Measurements from ENCODE around the gene KAT2B.

KAT2B gene

DNA sequence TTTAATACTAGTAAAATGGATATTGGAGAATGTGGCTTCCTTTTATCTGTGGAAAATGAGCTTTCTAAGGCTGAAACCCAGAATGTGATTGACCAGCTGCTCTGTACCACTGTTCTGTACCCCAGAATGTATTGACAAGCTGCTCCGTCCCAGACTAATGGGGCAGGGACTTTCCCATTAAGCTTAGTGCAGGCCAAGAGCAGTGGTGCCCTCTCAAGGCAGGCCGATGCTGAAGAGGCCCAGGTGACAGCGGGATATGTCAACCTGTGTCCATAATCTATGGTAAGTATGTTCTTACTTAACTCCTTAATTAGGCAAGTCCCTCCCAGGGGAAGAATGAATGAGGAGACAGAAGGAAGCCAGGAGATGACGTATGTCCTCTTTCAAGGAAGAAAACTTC lies 114.7 kb downstream of the KAT2B start:
- TF ChIP-seq, protein P1, sequence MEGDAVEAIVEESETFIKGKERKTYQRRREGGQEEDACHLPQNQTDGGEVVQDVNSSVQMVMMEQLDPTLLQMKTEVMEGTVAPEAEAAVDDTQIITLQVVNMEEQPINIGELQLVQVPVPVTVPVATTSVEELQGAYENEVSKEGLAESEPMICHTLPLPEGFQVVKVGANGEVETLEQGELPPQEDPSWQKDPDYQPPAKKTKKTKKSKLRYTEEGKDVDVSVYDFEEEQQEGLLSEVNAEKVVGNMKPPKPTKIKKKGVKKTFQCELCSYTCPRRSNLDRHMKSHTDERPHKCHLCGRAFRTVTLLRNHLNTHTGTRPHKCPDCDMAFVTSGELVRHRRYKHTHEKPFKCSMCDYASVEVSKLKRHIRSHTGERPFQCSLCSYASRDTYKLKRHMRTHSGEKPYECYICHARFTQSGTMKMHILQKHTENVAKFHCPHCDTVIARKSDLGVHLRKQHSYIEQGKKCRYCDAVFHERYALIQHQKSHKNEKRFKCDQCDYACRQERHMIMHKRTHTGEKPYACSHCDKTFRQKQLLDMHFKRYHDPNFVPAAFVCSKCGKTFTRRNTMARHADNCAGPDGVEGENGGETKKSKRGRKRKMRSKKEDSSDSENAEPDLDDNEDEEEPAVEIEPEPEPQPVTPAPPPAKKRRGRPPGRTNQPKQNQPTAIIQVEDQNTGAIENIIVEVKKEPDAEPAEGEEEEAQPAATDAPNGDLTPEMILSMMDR (IDR thresholded peaks at IDR 0.05), result no peak
- TF ChIP-seq ZFX (IDR thresholded peaks at IDR 0.05; ENCODE audit: borderline replicate concordance), result no peak
- no peak overlapping the region for H3K27ac ChIP-seq

DNA sequence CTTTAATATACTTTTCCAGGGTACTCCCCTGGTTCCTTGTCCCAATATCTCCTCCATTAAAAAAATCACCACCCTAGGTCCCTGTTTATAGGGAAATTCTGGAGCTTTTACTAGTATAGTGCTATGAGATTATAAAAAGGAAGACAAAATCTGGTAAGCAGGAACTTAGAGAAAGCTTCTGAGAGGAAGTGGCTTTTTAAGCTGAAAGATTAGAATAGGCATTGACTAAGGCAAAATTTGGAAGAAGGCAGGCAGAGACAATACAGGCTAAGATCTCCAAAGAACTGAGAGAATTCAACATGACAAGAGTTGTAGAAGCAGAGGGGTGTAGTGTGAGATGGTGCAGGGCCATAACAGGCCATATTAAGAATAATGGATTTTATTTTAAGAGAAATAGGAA lies 120.0 kb downstream of the KAT2B start:
- TF ChIP-seq, protein P1 (IDR thresholded peaks at IDR 0.05), result no peak
- no peak for TF ChIP-seq ZFX (IDR thresholded peaks at IDR 0.05; ENCODE audit: borderline replicate concordance)
- H3K27ac ChIP-seq, result no peak overlapping the region

DNA sequence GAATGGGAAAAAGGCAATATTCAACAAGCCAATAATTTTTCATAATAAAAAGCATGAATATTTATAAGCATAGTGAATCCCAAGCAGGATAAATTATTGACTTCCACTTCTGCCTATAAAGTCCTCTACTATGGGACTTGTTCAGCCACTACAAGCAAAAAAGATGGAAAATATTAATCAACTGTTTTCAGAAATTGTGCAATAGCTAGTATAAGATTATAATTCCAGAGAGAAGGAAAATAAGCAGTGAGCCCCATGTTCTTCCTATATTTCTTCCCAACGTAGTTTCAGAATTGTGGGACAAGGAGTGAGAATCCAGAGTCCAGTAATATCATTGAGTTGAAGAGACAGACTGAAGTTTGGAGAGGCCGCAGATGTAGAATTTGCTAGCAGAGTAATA lies 121.5 kb downstream of the KAT2B start:
- H3K27ac ChIP-seq, result no peak overlapping the region
- TF ChIP-seq, protein P1 (IDR thresholded peaks at IDR 0.05), result no peak
- TF ChIP-seq ZFX (IDR thresholded peaks at IDR 0.05; ENCODE audit: borderline replicate concordance), result no peak

DNA sequence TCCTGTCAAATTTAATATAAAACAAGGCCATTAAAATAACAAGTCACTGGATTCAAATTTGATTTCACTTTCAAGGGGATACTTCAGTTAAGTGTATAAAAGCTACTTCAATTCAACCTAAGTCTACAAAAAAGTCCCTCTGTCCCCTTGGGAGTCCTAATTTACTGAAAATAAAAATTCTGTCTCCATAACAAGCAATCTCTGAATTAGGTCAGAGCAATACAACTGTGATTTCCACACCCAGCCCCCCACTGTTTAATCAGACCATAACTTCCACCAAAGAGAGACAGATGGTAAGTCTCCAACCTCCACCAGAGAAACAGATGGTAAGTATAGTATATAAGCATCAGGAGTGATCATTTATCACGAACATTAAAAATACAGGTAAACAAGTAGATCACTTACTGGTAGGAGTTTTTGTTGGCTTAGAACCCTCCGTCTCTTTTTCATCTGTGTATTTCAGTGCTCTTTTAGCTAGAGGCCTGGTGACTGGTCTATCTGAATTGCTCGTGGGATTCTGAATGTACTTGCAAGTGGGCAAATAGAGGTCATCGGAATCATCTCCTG lies 133.7 kb downstream of the KAT2B start:
- TF ChIP-seq, protein P1 (IDR thresholded peaks at IDR 0.05), result no peak
- no peak for TF ChIP-seq ZFX (IDR thresholded peaks at IDR 0.05; ENCODE audit: borderline replicate concordance)
- H3K27ac ChIP-seq, result no peak overlapping the region

DNA sequence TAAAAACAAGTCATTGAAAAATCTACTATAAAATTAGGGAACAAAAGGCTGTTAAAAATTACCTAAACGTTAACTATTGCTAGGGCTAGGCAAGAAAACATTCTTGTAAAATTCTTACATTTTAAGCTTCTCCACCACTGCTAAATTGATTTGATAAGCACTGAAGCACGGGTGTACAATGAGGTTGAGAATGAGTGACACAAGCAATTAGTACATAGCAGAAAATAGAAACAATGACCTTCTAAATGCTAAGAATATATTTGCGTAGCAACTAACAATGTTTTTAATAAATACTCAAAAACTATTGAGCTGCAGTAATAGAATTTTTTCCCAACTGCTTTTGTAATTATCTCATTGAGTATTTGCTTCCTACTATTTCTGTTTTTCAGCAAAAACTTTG lies 141.0 kb downstream of the KAT2B start:
- TF ChIP-seq, protein P1 (IDR thresholded peaks at IDR 0.05), result no peak
- no peak for TF ChIP-seq ZFX (IDR thresholded peaks at IDR 0.05; ENCODE audit: borderline replicate concordance)
- no peak overlapping the region for H3K27ac ChIP-seq

DNA sequence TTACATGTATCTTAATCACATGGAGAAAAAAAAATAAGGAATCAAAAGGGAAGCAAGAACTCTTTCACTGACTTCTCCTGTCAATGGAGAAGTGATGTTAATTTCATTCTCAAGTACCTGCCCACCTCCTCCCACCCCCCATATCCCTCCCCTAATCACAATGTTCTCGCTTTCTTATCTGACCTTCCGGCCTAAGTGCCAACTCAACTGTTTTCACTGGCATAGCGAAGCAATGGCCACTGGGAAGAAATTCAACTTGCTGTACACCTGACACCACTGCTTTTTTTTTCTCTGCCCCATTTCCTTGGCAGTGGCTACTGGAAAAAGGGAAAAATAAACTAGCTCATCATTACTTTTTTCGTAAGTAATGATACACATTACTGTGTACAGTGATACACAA lies 142.0 kb downstream of the KAT2B start:
- no peak overlapping the region for H3K27ac ChIP-seq
- TF ChIP-seq ZFX (IDR thresholded peaks at IDR 0.05; ENCODE audit: borderline replicate concordance), result no peak
- TF ChIP-seq, protein P1 (IDR thresholded peaks at IDR 0.05), result no peak

DNA sequence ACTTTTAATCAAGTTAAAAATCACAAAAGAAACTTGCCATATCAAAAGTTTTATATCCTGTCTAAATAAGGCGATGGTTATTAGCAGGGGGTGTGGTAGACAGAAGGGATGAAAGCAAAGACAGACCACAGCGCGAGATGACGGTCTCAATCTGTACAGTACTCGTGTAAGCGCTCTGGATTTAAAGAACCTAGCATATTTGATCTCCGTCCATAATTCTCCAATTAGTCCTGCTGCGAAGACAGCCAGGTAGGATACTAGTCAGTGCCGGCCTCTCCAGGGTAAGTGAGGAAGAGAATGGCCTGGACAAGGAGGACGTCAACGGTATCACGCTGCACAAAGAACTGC lies 145.1 kb downstream of the KAT2B start:
- H3K27ac ChIP-seq, result peak overlapping the region; percentile 94

More for the DNA sequence above, 145.1 kb downstream of the KAT2B start:
- TF ChIP-seq, protein P1 (IDR thresholded peaks at IDR 0.05), result no peak
- no peak for TF ChIP-seq ZFX (IDR thresholded peaks at IDR 0.05; ENCODE audit: borderline replicate concordance)
